ENCODE results near the gene DMXL1. TPM values are rescaled to one million over a fixed set of nuclear protein-coding genes. Genes with fewer than 3 reads are reported as not detected.
"Not testable (repeated sequence)": the region's sequence is repeated elsewhere in the genome, so short reads cannot be mapped to it uniquely, and the experiment has no call there.

Gene DMXL1
- total and polyA plus RNA-seq, 12 donors, result 5.9 to 36.5 (median 25.4) TPM

- DNase-seq (no peak), ATAC-seq (no peak)
- Histone ChIP-seq H3K36me3 (peaks cover 0 to 98% (median 13%) of the 10 kb centered on the region in 9 donors), H3K4me3 (no peak overlapping the region), H3K4me1 (no peaks in the 10 kb centered on the region), H3K27me3 (no peaks in the 10 kb centered on the region), H3K9me3 (no peaks in the 10 kb centered on the region), H3K27ac (no peak overlapping the region)
- WGBS, 2 donors, result 93 to 96% methylated on average over 6 of the region's 6 CpGs
- no peak for TF ChIP-seq CTCF (IDR thresholded peaks at IDR 0.05)
- intact Hi-C loops (cut with DNase I), result no loop called here
These were observed 167.6 kb downstream of the DMXL1 start for GRCh38 chr5:119238265-119239118.

- H3K27ac ChIP-seq, result no peak overlapping the region
- DNase-seq (no peak), ATAC-seq (no peak)
- no peaks in the 10 kb centered on the region for H3K27me3 ChIP-seq
- no peaks in the 10 kb centered on the region for H3K9me3 ChIP-seq
- TF ChIP-seq CTCF (IDR thresholded peaks at IDR 0.05), result no peak
- H3K36me3 ChIP-seq, result peaks cover 0 to 98% (median 13%) of the 10 kb centered on the region in 9 donors
- intact Hi-C loops (cut with DNase I), result no loop called here
- H3K4me1 ChIP-seq, result no peaks in the 10 kb centered on the region
- H3K4me3 ChIP-seq, result no peak overlapping the region
These were observed 168.2 kb downstream of the DMXL1 start for GRCh38 chr5:119239119-119239417.

GRCh38 chr5:119239826-119240225 is 168.9 kb downstream of the DMXL1 start:
- H3K27me3 ChIP-seq; H3K4me3 ChIP-seq; H3K4me1 ChIP-seq; DNase-seq; intact Hi-C loops (cut with DNase I); H3K9me3 ChIP-seq; ATAC-seq; H3K27ac ChIP-seq: not testable (repeated sequence)
- peaks cover 0 to 98% (median 13%) of the 10 kb centered on the region in 9 donors for H3K36me3 ChIP-seq
- WGBS, 2 donors, result 95 to 96% methylated on average over 3 of the region's 3 CpGs

- no peaks in the 10 kb centered on the region for H3K4me1 ChIP-seq
- intact Hi-C loops (cut with DNase I), result no loop called here
- TF ChIP-seq CTCF (IDR thresholded peaks at IDR 0.05), result no peak
- DNase-seq, result no peak
- H3K36me3 ChIP-seq, result peaks cover 0 to 96% (median 9%) of the 10 kb centered on the region in 9 donors
- no peaks in the 10 kb centered on the region for H3K9me3 ChIP-seq
- ATAC-seq, result no peak
- H3K27me3 ChIP-seq, result no peaks in the 10 kb centered on the region
- 94% methylated on average over 3 of the region's 3 CpGs for WGBS, 2 donors
- H3K27ac ChIP-seq, result no peak overlapping the region
- no peak overlapping the region for H3K4me3 ChIP-seq
These were observed 173.0 kb downstream of the DMXL1 start for GRCh38 chr5:119243888-119244287.

All from heart right ventricle (tissue), 16 donors.